WTC11 (cell line): ENCODE data around the gene APMAP.

ENCODE experiments used
- CBFB ChIP-seq: sonication (generic); formaldehyde crosslinking; IDR thresholded peaks from 2 replicates; pipeline ENCODE4 v1.8.1; 2022; ENCODE audit warnings: mild to moderate bottlenecking, low read depth, missing genetic modification reagents
- KAT7 ChIP-seq: sonication (generic); formaldehyde crosslinking; IDR thresholded peaks from 2 replicates; pipeline ENCODE4 v1.8.1; 2023; ENCODE audit warnings: missing genetic modification reagents, mild to moderate bottlenecking, borderline replicate concordance
- SOX15 ChIP-seq: fragments of 250-450 bp; sonication (Bioruptor Pico); IDR thresholded peaks from 2 replicates; pipeline ENCODE4 v1.9.0; 2021; ENCODE audit warnings: mild to moderate bottlenecking
- TCF7 ChIP-seq: sonication (generic); formaldehyde crosslinking; IDR thresholded peaks from 2 replicates; pipeline ENCODE4 v1.8.0; 2022; ENCODE audit warnings: mild to moderate bottlenecking, low read depth, missing genetic modification reagents, moderate library complexity
- TEAD4 ChIP-seq: sonication (generic); formaldehyde crosslinking; IDR thresholded peaks from 2 replicates; pipeline ENCODE4 v1.8.0; 2022; ENCODE audit warnings: mild to moderate bottlenecking, missing genetic modification reagents
- ZNF232 ChIP-seq: sonication (generic); formaldehyde crosslinking; IDR thresholded peaks from 2 replicates; pipeline ENCODE4 v1.8.0; 2022; ENCODE audit warnings: mild to moderate bottlenecking, missing genetic modification reagents
- ZNF423 ChIP-seq: fragments of 250-450 bp; sonication (Bioruptor Pico); IDR thresholded peaks from 2 replicates; pipeline ENCODE4 v2.1.2; 2022; ENCODE audit warnings: mild to moderate bottlenecking, moderate library complexity
- TF ChIP-seq, protein P1 (sequence below): sonication (generic); formaldehyde crosslinking; IDR thresholded peaks from 2 replicates; pipeline ENCODE4 v1.8.1; 2023; ENCODE audit warnings: mild to moderate bottlenecking, missing genetic modification reagents

DNA sequence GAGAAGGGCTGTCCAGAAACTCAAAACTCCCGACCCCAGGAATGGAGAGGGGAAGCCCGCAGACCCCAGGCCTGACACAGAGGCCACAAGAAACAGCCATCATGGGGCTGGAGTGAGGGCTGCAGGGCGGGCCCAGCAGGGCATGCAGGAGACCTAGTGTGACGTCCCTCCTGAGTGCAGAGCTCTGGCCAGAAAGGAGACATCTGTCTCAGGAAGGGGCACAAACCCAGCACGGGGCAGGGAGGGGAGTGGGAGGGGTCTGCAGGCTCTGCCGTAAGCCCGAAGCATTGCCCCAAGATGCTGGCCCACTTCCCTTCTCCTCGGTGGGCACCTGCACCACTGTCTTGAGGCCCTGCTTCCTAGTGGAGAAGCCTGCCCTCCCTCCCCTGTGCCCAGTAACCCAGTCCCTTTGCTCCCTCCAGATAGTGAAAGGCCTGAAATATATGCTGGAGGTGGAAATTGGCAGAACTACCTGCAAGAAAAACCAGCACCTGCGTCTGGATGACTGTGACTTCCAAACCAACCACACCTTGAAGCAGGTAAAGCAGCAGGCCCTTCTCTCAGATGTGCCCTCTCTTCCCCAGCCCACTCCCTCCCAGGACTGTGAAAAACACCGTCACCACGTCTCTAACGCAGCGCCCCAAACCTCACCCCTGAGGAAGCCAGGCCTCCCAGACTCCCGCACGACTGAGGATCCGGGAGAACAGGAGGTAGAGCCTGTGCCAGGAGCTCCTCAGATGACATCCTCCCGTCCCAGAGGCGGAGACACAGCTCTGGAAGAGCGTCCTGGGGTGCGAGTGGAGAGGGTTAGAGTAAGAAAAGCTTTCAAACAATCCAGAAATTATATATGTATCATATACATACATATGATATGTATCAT is 33.8 kb downstream of the APMAP start:
- TF ChIP-seq ZNF423 (CRISPR knock-in tag) (no peak), SOX15 (CRISPR knock-in tag) (no peak), TEAD4 (CRISPR knock-in tag) (no peak), CBFB (CRISPR knock-in tag) (no peak), TCF7 (no peak), KAT7 (CRISPR knock-in tag) (no peak), ZNF232 (CRISPR knock-in tag) (no peak)
- TF ChIP-seq, protein P1, sequence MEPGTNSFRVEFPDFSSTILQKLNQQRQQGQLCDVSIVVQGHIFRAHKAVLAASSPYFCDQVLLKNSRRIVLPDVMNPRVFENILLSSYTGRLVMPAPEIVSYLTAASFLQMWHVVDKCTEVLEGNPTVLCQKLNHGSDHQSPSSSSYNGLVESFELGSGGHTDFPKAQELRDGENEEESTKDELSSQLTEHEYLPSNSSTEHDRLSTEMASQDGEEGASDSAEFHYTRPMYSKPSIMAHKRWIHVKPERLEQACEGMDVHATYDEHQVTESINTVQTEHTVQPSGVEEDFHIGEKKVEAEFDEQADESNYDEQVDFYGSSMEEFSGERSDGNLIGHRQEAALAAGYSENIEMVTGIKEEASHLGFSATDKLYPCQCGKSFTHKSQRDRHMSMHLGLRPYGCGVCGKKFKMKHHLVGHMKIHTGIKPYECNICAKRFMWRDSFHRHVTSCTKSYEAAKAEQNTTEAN (CRISPR knock-in tag) = no peak
